ENCODE measurements around the gene NCS1.

DNA sequence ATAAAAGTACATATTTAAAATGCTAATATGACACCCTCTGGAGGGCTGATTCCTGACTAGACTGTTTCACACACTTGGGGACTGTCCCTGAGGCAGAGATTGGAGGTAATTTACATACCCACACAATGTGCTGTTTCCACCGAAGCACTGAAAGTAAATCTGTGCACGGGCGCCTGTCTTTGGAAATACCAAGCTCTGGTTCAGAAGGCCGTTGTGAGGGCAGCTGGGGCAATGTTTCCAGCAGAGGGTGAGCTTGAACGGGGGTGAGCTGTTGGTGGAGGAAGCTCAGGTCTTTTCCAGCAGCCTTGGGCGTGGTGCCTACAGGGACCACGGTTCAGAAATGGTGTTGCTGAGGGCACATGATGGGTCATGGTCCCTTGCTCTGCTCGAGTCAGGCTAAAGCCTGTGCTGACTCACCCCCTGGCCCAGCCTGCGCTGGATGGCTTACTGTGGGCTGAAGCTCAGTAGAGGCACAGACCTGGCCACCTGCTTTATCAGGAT lies 67.6 kb downstream of the NCS1 start:
- TF ChIP-seq, protein P1, sequence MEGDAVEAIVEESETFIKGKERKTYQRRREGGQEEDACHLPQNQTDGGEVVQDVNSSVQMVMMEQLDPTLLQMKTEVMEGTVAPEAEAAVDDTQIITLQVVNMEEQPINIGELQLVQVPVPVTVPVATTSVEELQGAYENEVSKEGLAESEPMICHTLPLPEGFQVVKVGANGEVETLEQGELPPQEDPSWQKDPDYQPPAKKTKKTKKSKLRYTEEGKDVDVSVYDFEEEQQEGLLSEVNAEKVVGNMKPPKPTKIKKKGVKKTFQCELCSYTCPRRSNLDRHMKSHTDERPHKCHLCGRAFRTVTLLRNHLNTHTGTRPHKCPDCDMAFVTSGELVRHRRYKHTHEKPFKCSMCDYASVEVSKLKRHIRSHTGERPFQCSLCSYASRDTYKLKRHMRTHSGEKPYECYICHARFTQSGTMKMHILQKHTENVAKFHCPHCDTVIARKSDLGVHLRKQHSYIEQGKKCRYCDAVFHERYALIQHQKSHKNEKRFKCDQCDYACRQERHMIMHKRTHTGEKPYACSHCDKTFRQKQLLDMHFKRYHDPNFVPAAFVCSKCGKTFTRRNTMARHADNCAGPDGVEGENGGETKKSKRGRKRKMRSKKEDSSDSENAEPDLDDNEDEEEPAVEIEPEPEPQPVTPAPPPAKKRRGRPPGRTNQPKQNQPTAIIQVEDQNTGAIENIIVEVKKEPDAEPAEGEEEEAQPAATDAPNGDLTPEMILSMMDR (conservative IDR thresholded peaks at IDR 0.05; ENCODE audit: low read depth, low read length): no peak
- TF ChIP-seq EZH2 (IDR thresholded peaks at IDR 0.05; ENCODE audit: borderline replicate concordance, low read depth, low read length, poor library complexity, severe bottlenecking): no peak
